GM12874 (cell line): ENCODE results near the gene TES.
A peak's percentile ranks its signal among the peaks of the same experiment; 100 is the strongest.

Experiments
- TF ChIP-seq, protein P1 (sequence below): IDR thresholded peaks from 2 replicates; pipeline ENCODE4 v1.5.1; 2011; ENCODE audit warnings: low read depth, mild to moderate bottlenecking, control low read depth, low read length, moderate library complexity; ENCODE audit not compliant: insufficient read depth

The TES gene

GRCh38 chr7:116167177-116167576 lies 43.2 kb upstream of the TES start:
- TF ChIP-seq, protein P1, sequence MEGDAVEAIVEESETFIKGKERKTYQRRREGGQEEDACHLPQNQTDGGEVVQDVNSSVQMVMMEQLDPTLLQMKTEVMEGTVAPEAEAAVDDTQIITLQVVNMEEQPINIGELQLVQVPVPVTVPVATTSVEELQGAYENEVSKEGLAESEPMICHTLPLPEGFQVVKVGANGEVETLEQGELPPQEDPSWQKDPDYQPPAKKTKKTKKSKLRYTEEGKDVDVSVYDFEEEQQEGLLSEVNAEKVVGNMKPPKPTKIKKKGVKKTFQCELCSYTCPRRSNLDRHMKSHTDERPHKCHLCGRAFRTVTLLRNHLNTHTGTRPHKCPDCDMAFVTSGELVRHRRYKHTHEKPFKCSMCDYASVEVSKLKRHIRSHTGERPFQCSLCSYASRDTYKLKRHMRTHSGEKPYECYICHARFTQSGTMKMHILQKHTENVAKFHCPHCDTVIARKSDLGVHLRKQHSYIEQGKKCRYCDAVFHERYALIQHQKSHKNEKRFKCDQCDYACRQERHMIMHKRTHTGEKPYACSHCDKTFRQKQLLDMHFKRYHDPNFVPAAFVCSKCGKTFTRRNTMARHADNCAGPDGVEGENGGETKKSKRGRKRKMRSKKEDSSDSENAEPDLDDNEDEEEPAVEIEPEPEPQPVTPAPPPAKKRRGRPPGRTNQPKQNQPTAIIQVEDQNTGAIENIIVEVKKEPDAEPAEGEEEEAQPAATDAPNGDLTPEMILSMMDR = peak; percentile 36

- TF ChIP-seq, protein P1 = no peak
Measured at GRCh38 chr7:116169060-116169459, 41.3 kb upstream of the TES start.

- TF ChIP-seq, protein P1 = no peak
Measured at GRCh38 chr7:116170180-116170579, 40.2 kb upstream of the TES start.

DNA sequence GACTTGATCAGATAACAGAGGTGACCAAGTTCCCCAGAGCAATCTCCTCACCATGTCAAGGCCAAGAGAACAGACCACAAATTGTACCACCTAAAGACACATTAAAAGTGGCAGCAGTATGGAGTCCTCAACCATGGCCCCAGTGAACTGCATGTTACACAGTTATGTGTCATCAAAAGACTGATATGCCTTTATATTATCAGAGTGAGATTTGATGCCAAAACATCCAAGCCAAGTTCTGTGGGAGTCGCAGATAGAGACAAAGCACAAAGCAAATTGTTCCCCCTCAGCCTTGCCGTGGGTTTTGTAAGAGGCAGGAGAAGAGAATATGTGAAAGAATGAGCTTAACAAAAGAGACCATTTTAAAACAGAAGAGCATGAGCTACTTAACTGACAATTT lies 39.2 kb upstream of the TES start:
- TF ChIP-seq, protein P1 = no peak

DNA sequence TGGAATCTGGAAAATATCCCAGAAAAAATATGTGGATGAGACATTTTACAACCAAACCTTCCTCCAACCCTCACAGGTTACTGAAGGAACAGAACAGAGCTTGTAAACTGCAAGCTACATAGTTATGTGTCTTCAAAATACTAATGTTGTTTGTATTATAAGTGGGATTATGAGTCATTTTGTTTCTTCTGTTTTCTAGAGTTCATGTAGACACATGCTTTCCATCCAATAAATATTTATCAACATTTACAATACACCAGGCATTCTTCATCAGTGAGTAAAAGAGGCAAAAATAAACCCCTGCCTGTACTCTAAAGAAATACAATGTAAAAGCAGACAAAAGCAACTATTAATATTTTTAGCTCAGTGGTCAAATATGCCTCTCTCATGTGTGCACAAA lies 38.0 kb upstream of the TES start:
- TF ChIP-seq, protein P1 = no peak

GRCh38 chr7:116173051-116174028 lies 37.0 kb upstream of the TES start:
- TF ChIP-seq, protein P1 = peak; percentile 23; the same call in 1 of the 2 replicates

GRCh38 chr7:116176226-116176625 lies 34.1 kb upstream of the TES start:
- TF ChIP-seq, protein P1 = no peak
